ENCODE results near the gene RUNX3.
A peak's percentile ranks its signal among the peaks of the same experiment; 100 is the strongest.

The RUNX3 gene

GRCh38 chr1:24957016-24957807 lies 27.1 kb upstream of the RUNX3 start:
- ATAC-seq, result peak; percentile 50
- Mint-ChIP-seq H3K27ac (peak overlapping the region; percentile 95 to 99), H3K4me3 (peak overlapping the region; percentile 78 to 90), H3K4me1 (peaks cover 99% of the 10 kb centered on the region), H3K9me3 (no peaks in the 10 kb centered on the region), H3K27me3 (no peaks in the 10 kb centered on the region)
- peak in 1 of 2 donors; percentile 65 for DNase-seq

GRCh38 chr1:24955779-24956365 lies 25.8 kb upstream of the RUNX3 start:
- DNase-seq, result no peak
- Mint-ChIP-seq H3K9me3 (no peaks in the 10 kb centered on the region), H3K27me3 (no peaks in the 10 kb centered on the region), H3K4me1 (peaks cover 99% of the 10 kb centered on the region), H3K27ac (peak overlapping the region; percentile 91 to 99), H3K4me3 (peak overlapping the region; percentile 78 to 90)
- ATAC-seq, result no peak

GRCh38 chr1:24955161-24955560 lies 25.1 kb upstream of the RUNX3 start:
- H3K9me3 Mint-ChIP-seq, result no peaks in the 10 kb centered on the region

GRCh38 chr1:24954631-24955030 lies 24.6 kb upstream of the RUNX3 start:
- Mint-ChIP-seq H3K4me1 (peaks cover 99% of the 10 kb centered on the region), H3K9me3 (no peaks in the 10 kb centered on the region), H3K4me3 (peak overlapping the region; percentile 78 to 90), H3K27ac (peak overlapping the region; percentile 91 to 99), H3K27me3 (no peaks in the 10 kb centered on the region)
- ATAC-seq (peak; percentile 49), DNase-seq (peak in 1 of 2 donors; percentile 61)

More at GRCh38 chr1:24955161-24955560, 25.1 kb upstream of the RUNX3 start:
- H3K27ac Mint-ChIP-seq, result peak overlapping the region; percentile 91 to 99
- peaks cover 99% of the 10 kb centered on the region for H3K4me1 Mint-ChIP-seq
- H3K4me3 Mint-ChIP-seq, result peak overlapping the region; percentile 78 to 90
- DNase-seq, result peak; percentile 80 to 91
- no peaks in the 10 kb centered on the region for H3K27me3 Mint-ChIP-seq
- peak; percentile 91 for ATAC-seq

GRCh38 chr1:24954022-24954421 lies 23.9 kb upstream of the RUNX3 start:
- Mint-ChIP-seq H3K9me3 (no peaks in the 10 kb centered on the region), H3K4me1 (peaks cover 99% of the 10 kb centered on the region), H3K4me3 (peak overlapping the region; percentile 78 to 90), H3K27ac (peak overlapping the region; percentile 91 to 99), H3K27me3 (no peaks in the 10 kb centered on the region)
- DNase-seq (no peak), ATAC-seq (no peak)

- H3K27ac Mint-ChIP-seq, result peak overlapping the region; percentile 85 to 87
- DNase-seq, result peak in 1 of 2 donors; percentile 60
- no peaks in the 10 kb centered on the region for H3K27me3 Mint-ChIP-seq
- peak; percentile 9 for ATAC-seq
- H3K4me1 Mint-ChIP-seq, result peaks cover 99% of the 10 kb centered on the region
- H3K9me3 Mint-ChIP-seq, result no peaks in the 10 kb centered on the region
- peak overlapping the region; percentile 82 to 85 for H3K4me3 Mint-ChIP-seq
These were observed 22.4 kb upstream of the RUNX3 start for GRCh38 chr1:24952413-24952841.

GRCh38 chr1:24951810-24952412 lies 21.8 kb upstream of the RUNX3 start:
- no peak for ATAC-seq
- peak overlapping the region; percentile 85 to 87 for H3K27ac Mint-ChIP-seq
- no peaks in the 10 kb centered on the region for H3K9me3 Mint-ChIP-seq
- peak overlapping the region; percentile 82 to 85 for H3K4me3 Mint-ChIP-seq
- peaks cover 99% of the 10 kb centered on the region for H3K4me1 Mint-ChIP-seq
- no peaks in the 10 kb centered on the region for H3K27me3 Mint-ChIP-seq
- DNase-seq, result no peak

- Mint-ChIP-seq H3K4me3 (peak overlapping the region; percentile 33 to 54), H3K4me1 (peaks cover 99% of the 10 kb centered on the region), H3K9me3 (no peaks in the 10 kb centered on the region), H3K27ac (peak overlapping the region; percentile 82 to 90), H3K27me3 (no peaks in the 10 kb centered on the region)
- ATAC-seq, result no peak
- DNase-seq, result no peak
These were observed 21.3 kb upstream of the RUNX3 start for GRCh38 chr1:24951337-24951736.

GRCh38 chr1:24949331-24949881 lies 19.3 kb upstream of the RUNX3 start:
- Mint-ChIP-seq H3K4me1 (peaks cover 95% of the 10 kb centered on the region), H3K27me3 (no peaks in the 10 kb centered on the region), H3K4me3 (no peak overlapping the region), H3K9me3 (no peaks in the 10 kb centered on the region), H3K27ac (peak overlapping the region in 1 of 2 donors; percentile 71)
- DNase-seq (no peak), ATAC-seq (no peak)

GRCh38 chr1:24948079-24948827 lies 18.2 kb upstream of the RUNX3 start:
- no peak for DNase-seq
- no peaks in the 10 kb centered on the region for H3K27me3 Mint-ChIP-seq
- no peaks in the 10 kb centered on the region for H3K9me3 Mint-ChIP-seq
- H3K4me1 Mint-ChIP-seq, result peaks cover 92% of the 10 kb centered on the region
- H3K27ac Mint-ChIP-seq, result peak overlapping the region; percentile 52 to 84
- peak; percentile 33 for ATAC-seq
- H3K4me3 Mint-ChIP-seq, result peak overlapping the region; percentile 38 to 53

GRCh38 chr1:24946861-24947658 lies 17.0 kb upstream of the RUNX3 start:
- H3K27me3 Mint-ChIP-seq, result no peaks in the 10 kb centered on the region
- no peaks in the 10 kb centered on the region for H3K9me3 Mint-ChIP-seq
- peak overlapping the region; percentile 48 to 76 for H3K27ac Mint-ChIP-seq
- peaks cover 92% of the 10 kb centered on the region for H3K4me1 Mint-ChIP-seq
- ATAC-seq, result peak; percentile 62
- peak overlapping the region; percentile 7 to 32 for H3K4me3 Mint-ChIP-seq
- no peak for DNase-seq

GRCh38 chr1:24945354-24946326 lies 15.6 kb upstream of the RUNX3 start:
- H3K27ac Mint-ChIP-seq, result peak overlapping the region; percentile 76 to 93
- no peak for ATAC-seq
- H3K27me3 Mint-ChIP-seq, result no peaks in the 10 kb centered on the region

GRCh38 chr1:24944318-24944717 lies 14.2 kb upstream of the RUNX3 start:
- H3K27me3 Mint-ChIP-seq, result no peaks in the 10 kb centered on the region
- no peak overlapping the region for H3K4me3 Mint-ChIP-seq
- H3K27ac Mint-ChIP-seq, result peak overlapping the region; percentile 75
- H3K9me3 Mint-ChIP-seq, result no peaks in the 10 kb centered on the region
- peaks cover 92% of the 10 kb centered on the region for H3K4me1 Mint-ChIP-seq
- no peak for DNase-seq
- ATAC-seq, result no peak

More at GRCh38 chr1:24945354-24946326, 15.6 kb upstream of the RUNX3 start:
- DNase-seq, result no peak
- Mint-ChIP-seq H3K4me1 (peaks cover 92% of the 10 kb centered on the region), H3K4me3 (no peak overlapping the region), H3K9me3 (no peaks in the 10 kb centered on the region)

Data from stimulated activated naive CD8-positive, alpha-beta T cell treated with anti-CD3 and anti-CD28 coated beads, Interleukin-15, amount 100 ng/mL, for 72 hours (primary cell).